GM12878 (cell line): ENCODE measurements around the gene SYNPO. TPM values are rescaled to one million over a fixed set of nuclear protein-coding genes. Genes with fewer than 3 reads are reported as not detected.

Source experiments
- ATAC-seq: fragments of 200-7000 bp; cut with Tn5 transposase; 3 replicates; pipeline ENCODE4 v1.9.1; 2020; ENCODE audit warnings: mild to moderate bottlenecking, moderate library complexity
- BruUV-seq: library from RNA; stranded (reverse); fragments of 400-500 nt; replicated peaks from 2 replicates; lab custom pipeline; 2021; lab: Mats Ljungman, UMichigan
- CTCF ChIA-PET: fragments of 300-600 bp; sonication (Branson Sonifier 250); formaldehyde crosslinking; extraction: SDS; loops from one replicate; lab custom pipeline; 2021; ENCODE audit warnings: inconsistent platforms; lab: Yijun Ruan, JAX
- POLR2A ChIA-PET: fragments of 350-600 bp; formaldehyde crosslinking; extraction: SDS; loops from one replicate; lab custom pipeline; 2021; ENCODE audit warnings: inconsistent platforms; lab: Charles Lee
- RAD21 ChIA-PET: fragments of 300-600 bp; sonication (Branson Sonifier 250); formaldehyde crosslinking; loops from one replicate; lab custom pipeline; 2023; ENCODE audit warnings: antibody characterized with exemption; ENCODE audit not compliant: unreplicated experiment; lab: Charles Lee
- SMC1A ChIA-PET: fragments of 300-600 bp; sonication (Branson Sonifier 250); formaldehyde crosslinking; loops from one replicate; lab custom pipeline; 2023; ENCODE audit not compliant: unreplicated experiment, uncharacterized antibody; lab: Charles Lee
- DNase-seq: peaks from one replicate; pipeline ENCODE4 v3.0.0-alpha.2; 2011; ENCODE audit warnings: low read depth, low spot score
- FAIRE-seq: peaks from 3 replicates; lab custom pipeline; 2011; peaks lifted over from hg19 to GRCh38; lab: Jason Lieb, UNC
- H2AFZ ChIP-seq: 2 replicates; pipeline ENCODE4 v1.6.0; 2011; ENCODE audit warnings: low read depth, low read length, control low read depth; ENCODE audit not compliant: control insufficient read depth
- H3K27ac ChIP-seq: 2 replicates; pipeline ENCODE4 v1.5.1; 2011; ENCODE audit warnings: control low read depth; ENCODE audit not compliant: control insufficient read depth, insufficient read depth
- H3K27me3 ChIP-seq, 2 experiments: replicated peaks in 1 of 2; 2 replicates each; pipeline versions ENCODE4 v1.6.0 to v1.6.1; 2011; ENCODE audit warnings: low read length in 1 of 2; ENCODE audit not compliant: control insufficient read depth in 2 of 2, insufficient read depth in 2 of 2
- H3K36me3 ChIP-seq, 2 experiments: 2 replicates each; pipeline ENCODE4 v1.5.1; 2011; ENCODE audit warnings: low read length in 1 of 2; ENCODE audit not compliant: control insufficient read depth in 2 of 2, insufficient read depth in 2 of 2
- H3K4me1 ChIP-seq: 2 replicates; pipeline ENCODE4 v1.6.1; 2011; ENCODE audit warnings: mild to moderate bottlenecking, low read length, moderate library complexity, mixed read lengths; ENCODE audit not compliant: control insufficient read depth, insufficient read depth
- H3K4me2 ChIP-seq: 2 replicates; pipeline ENCODE4 v1.6.0; 2011; ENCODE audit warnings: control low read depth; ENCODE audit not compliant: control insufficient read depth, insufficient read depth
- H3K4me3 ChIP-seq: fragments of 200-600 bp; sonication (generic); 2 replicates; pipeline ENCODE4 v1.5.1; 2016
- H3K79me2 ChIP-seq: 2 replicates; pipeline ENCODE4 v1.6.0; 2011; ENCODE audit warnings: low read length; ENCODE audit not compliant: control insufficient read depth, insufficient read depth
- H3K9ac ChIP-seq: 2 replicates; pipeline ENCODE4 v1.8.0; 2011; ENCODE audit warnings: low read length, control low read depth, mixed read lengths; ENCODE audit not compliant: control insufficient read depth, insufficient read depth
- H3K9me3 ChIP-seq: replicated peaks from 3 replicates; pipeline ENCODE4 v1.5.1; 2011; ENCODE audit warnings: mild to moderate bottlenecking, low read length; ENCODE audit not compliant: control insufficient read depth, insufficient read depth
- H4K20me1 ChIP-seq: 2 replicates; pipeline ENCODE4 v1.6.0; 2011; ENCODE audit not compliant: control insufficient read depth, insufficient read depth
- CHD4 ChIP-seq: fragments of 200-600 bp; sonication (generic); IDR thresholded peaks from 2 replicates; pipeline ENCODE4 v1.6.1; 2016; ENCODE audit warnings: mild to moderate bottlenecking
- E2F4 ChIP-seq: IDR thresholded peaks from 2 replicates; pipeline ENCODE4 v1.6.1; 2012; ENCODE audit warnings: low read depth, low read length, improper control_type of control experiment
- EGR1 ChIP-seq, 2 experiments: IDR thresholded peaks; 1 replicate in 1 of 2; 2 replicates in 1 of 2; pipeline ENCODE4 v1.6.1; 2011 to 2012; ENCODE audit warnings: low read depth in 2 of 2, low read length in 2 of 2, borderline replicate concordance in 1 of 2, mild to moderate bottlenecking in 1 of 2, moderate library complexity in 1 of 2
- FOXK2 ChIP-seq: fragments of 450-650 bp; IDR thresholded peaks from 2 replicates; pipeline ENCODE4 v1.6.1; 2017; ENCODE audit warnings: mild to moderate bottlenecking, moderate library complexity
- JUNB ChIP-seq: IDR thresholded peaks from 2 replicates; pipeline ENCODE4 v1.6.1; 2016; ENCODE audit warnings: antibody characterized with exemption, mild to moderate bottlenecking
- MEF2B ChIP-seq: fragments of 450-650 bp; IDR thresholded peaks from 2 replicates; pipeline ENCODE4 v1.6.1; 2018; ENCODE audit warnings: mild to moderate bottlenecking, moderate library complexity; ENCODE audit not compliant: partially characterized antibody, poor library complexity, severe bottlenecking
- NFYB ChIP-seq: IDR thresholded peaks from 2 replicates; pipeline ENCODE4 v1.6.1; 2011; ENCODE audit warnings: low read depth, mild to moderate bottlenecking, low read length, improper control_type of control experiment, moderate library complexity; ENCODE audit not compliant: insufficient read depth
- NKRF ChIP-seq: fragments of 450-650 bp; conservative IDR thresholded peaks from 2 replicates; pipeline ENCODE4 v1.6.1; 2017; ENCODE audit warnings: mild to moderate bottlenecking, moderate library complexity
- NR2C2 ChIP-seq: IDR thresholded peaks from 2 replicates; pipeline ENCODE4 v1.6.1; 2011; ENCODE audit warnings: borderline replicate concordance, low read depth; ENCODE audit not compliant: control insufficient read depth, insufficient read length
- POLR2A ChIP-seq: IDR thresholded peaks from 2 replicates; pipeline ENCODE4 v1.6.1; 2011; ENCODE audit warnings: low read depth, mild to moderate bottlenecking, low read length
- RBBP5 ChIP-seq: fragments of 200-600 bp; sonication (generic); conservative IDR thresholded peaks from 2 replicates; pipeline ENCODE4 v1.6.1; 2016
- RCOR1 ChIP-seq: conservative IDR thresholded peaks from 2 replicates; pipeline ENCODE4 v1.6.1; 2012; ENCODE audit warnings: low read depth, low read length, improper control_type of control experiment
- RELA ChIP-seq: fragments of 450-650 bp; IDR thresholded peaks from 2 replicates; pipeline ENCODE4 v1.8.0; 2014; ENCODE audit warnings: borderline replicate concordance; ENCODE audit not compliant: partially characterized antibody
- SIX5 ChIP-seq: IDR thresholded peaks from 2 replicates; pipeline ENCODE4 v1.6.1; 2011; ENCODE audit warnings: mild to moderate bottlenecking, low read depth, low read length, moderate library complexity; ENCODE audit not compliant: severe bottlenecking
- SP1 ChIP-seq: IDR thresholded peaks from one replicate; pipeline ENCODE4 v1.6.1; 2011; ENCODE audit warnings: low read depth, low read length
- STAT3 ChIP-seq: IDR thresholded peaks from 2 replicates; pipeline ENCODE4 v1.6.1; 2011; ENCODE audit warnings: low read depth, low read length, improper control_type of control experiment
- TARDBP ChIP-seq: IDR thresholded peaks from 2 replicates; pipeline ENCODE4 v1.6.1; 2016; ENCODE audit warnings: borderline replicate concordance
- YBX1 ChIP-seq: fragments of 450-650 bp; IDR thresholded peaks from 2 replicates; pipeline ENCODE4 v1.6.1; 2016; ENCODE audit warnings: antibody characterized with exemption
- ZBTB40 ChIP-seq: fragments of 450-650 bp; IDR thresholded peaks from 2 replicates; pipeline ENCODE4 v1.6.1; 2016; ENCODE audit warnings: mild to moderate bottlenecking, moderate library complexity, borderline replicate concordance
- ZNF384 ChIP-seq: IDR thresholded peaks from 2 replicates; pipeline ENCODE4 v1.6.1; 2012; ENCODE audit warnings: low read depth, mild to moderate bottlenecking, low read length, improper control_type of control experiment, borderline replicate concordance
- WGBS: methylation state at CpG from one replicate; pipeline ENCODE4 v1.1.6; 2016; ENCODE audit warnings: low lambda C conversion rate; ENCODE audit not compliant: insufficient replicate concordance, insufficient coverage; ENCODE audit errors: missing lambda C conversion rate; 5-methylcytosine and 5-hydroxymethylcytosine counted together
- in situ Hi-C: fragments of 300-500 bp; cut with MboI; formaldehyde crosslinking; loops from 9 replicates; pipeline ENCODE4 v1.14.3; 2018; ENCODE audit warnings: mixed read lengths
- intact Hi-C: fragments of 100-400 bp; cut with micrococcal nuclease; formaldehyde crosslinking; loops from one replicate; pipeline ENCODE4 v1.14.2; 2022; ENCODE audit not compliant: unreplicated experiment
- polyA plus RNA-seq, 11 experiments: library from polyadenylated mRNA; depleted of rRNA in 4 of 11; unstranded in 6 of 11; stranded (reverse) in 5 of 11; fragments of >200 nt; fragmentation: Nextera tagmentation in 4 of 11; fragmentation: Illumina TruSeq in 1 of 11; extraction: Ambion mirVana in 4 of 11; extraction: Trizol in 1 of 11; gene quantifications; 1 replicate in 1 of 11; 2 replicates in 10 of 11; pipeline versions ENCODE4 v1.2.1 to v1.2.3, GENCODE V29; 2011 to 2016; ENCODE audit warnings: inconsistent platforms in 2 of 11, missing spikeins in 2 of 11, low read depth in 1 of 11
- total RNA-seq, 4 experiments: library from RNA; depleted of rRNA in 3 of 4; stranded (reverse); fragments of >200 nt in 3 of 4; fragmentation: Illumina TruSeq in 1 of 4; extraction: Trizol in 1 of 4; gene quantifications; 2 replicates each; pipeline versions ENCODE4 v1.2.1 to v1.2.3, GENCODE V29; 2013 to 2021

The SYNPO gene
- total and polyA plus RNA-seq, 10 of the 15 experiments (the other 5 are each of a cell fraction or from before 2014, with no cell fraction given) = 0.77 to 21.0 (median 3.9) TPM

- BruUV-seq = no TSS peak
- H4K20me1 ChIP-seq = no peaks in the 10 kb centered on the region
- no peak for ATAC-seq
- no peak overlapping the region for H3K4me2 ChIP-seq
- no peaks in the 10 kb centered on the region for H3K79me2 ChIP-seq
- no peak overlapping the region for H2AFZ ChIP-seq
- H3K36me3 ChIP-seq = no peaks in the 10 kb centered on the region
- ChIA-PET SMC1A (no interaction called here), CTCF (interaction anchor here (1.0 kb wide), 1 partner anchor 19 kb away, joined by 3 read pairs; no protein-coding TSS in a partner anchor), POLR2A (interaction anchor here (0.8 to 1.0 kb wide), 2 partner anchors 22 to 27 kb away, joined by 3 read pairs; no protein-coding TSS in a partner anchor), RAD21 (no interaction called here)
- peaks cover 4% of the 10 kb centered on the region for H3K4me1 ChIP-seq
- TF ChIP-seq FOXK2 (no peak), E2F4 (no peak), NFYB (no peak), ZBTB40 (no peak), TARDBP (no peak), NKRF (no peak), RBBP5 (no peak), MEF2B (no peak), RCOR1 (no peak), ZNF384 (no peak), YBX1 (no peak), STAT3 (no peak), SP1 (no peak), JUNB (no peak), SIX5 (no peak), EGR1 (IDR thresholded peaks at IDR 0.05; ENCODE audit: borderline replicate concordance in 1 of 2, low read depth in 2 of 2, low read length in 2 of 2) (no peak), RELA (no peak), NR2C2 (no peak), CHD4 (no peak), POLR2A (no peak)
- WGBS = 71% methylated on average over 5 of the region's 5 CpGs
- DNase-seq = no peak
- no peak overlapping the region for H3K4me3 ChIP-seq
- H3K27me3 ChIP-seq = no peaks in the 10 kb centered on the region; a peak in 2 of 4 replicates
- in situ Hi-C loops = no loop called here
- no peaks in the 10 kb centered on the region for H3K9me3 ChIP-seq
- no peak for FAIRE-seq
- H3K9ac ChIP-seq = no peak overlapping the region
- intact Hi-C loops = no loop called here
- no peak overlapping the region for H3K27ac ChIP-seq
These were observed 41.2 kb upstream of the SYNPO start for GRCh38 chr5:150599281-150599680.
